Lower lobe of right lung (tissue), 2 donors: Measurements from ENCODE around the gene PLOD2. TPM values are rescaled to one million over a fixed set of nuclear protein-coding genes. Genes with fewer than 3 reads are reported as not detected.

Experiments used
- ATAC-seq, 2 donors: fragments of 200-7000 bp; cut with Tn5 transposase; one replicate each; pipeline ENCODE4 v1.9.1; 2020 to 2022; ENCODE audit warnings: mild to moderate bottlenecking in 2 of 2, moderate library complexity in 2 of 2
- DNase-seq: peaks from one replicate; pipeline ENCODE4 v3.0.0-alpha.2; 2020
- H3K27ac ChIP-seq: fragments of 200-600 bp; one replicate; pipeline ENCODE4 v1.8.0; 2022
- H3K27me3 ChIP-seq: fragments of 200-600 bp; one replicate; pipeline ENCODE4 v1.8.0; 2022; ENCODE audit warnings: low read depth
- H3K36me3 ChIP-seq: fragments of 200-600 bp; one replicate; pipeline ENCODE4 v1.8.0; 2022; ENCODE audit warnings: mild to moderate bottlenecking
- H3K4me1 ChIP-seq: fragments of 200-600 bp; one replicate; pipeline ENCODE4 v1.8.0; 2022
- H3K4me3 ChIP-seq: fragments of 200-600 bp; one replicate; pipeline ENCODE4 v1.8.0; 2022; ENCODE audit warnings: mild to moderate bottlenecking
- H3K9me3 ChIP-seq: fragments of 200-600 bp; one replicate; pipeline ENCODE4 v1.8.0; 2022
- CTCF ChIP-seq: fragments of 200-600 bp; IDR thresholded peaks from one replicate; pipeline ENCODE4 v1.8.0; 2022; ENCODE audit warnings: antibody characterized with exemption, mild to moderate bottlenecking
- intact Hi-C: fragments of 100-400 bp; cut with DNase I; formaldehyde crosslinking; loops from one replicate; pipeline ENCODE4 v1.11.0; 2022
- total RNA-seq: library from RNA; stranded (reverse); fragmentation: NEBNext Ultra II Directional; extraction: Animal tissue kit (Norgen Biotek cat#: 25700); gene quantifications from one replicate; pipeline ENCODE4 v1.2.1, GENCODE V29; 2021
- donor health status: DM: no; HTN: yes; CAD: no; lungs with severe emphysema.

Gene PLOD2
- total RNA-seq, 1 donor from 2014 or later: 17.9 TPM

DNA sequence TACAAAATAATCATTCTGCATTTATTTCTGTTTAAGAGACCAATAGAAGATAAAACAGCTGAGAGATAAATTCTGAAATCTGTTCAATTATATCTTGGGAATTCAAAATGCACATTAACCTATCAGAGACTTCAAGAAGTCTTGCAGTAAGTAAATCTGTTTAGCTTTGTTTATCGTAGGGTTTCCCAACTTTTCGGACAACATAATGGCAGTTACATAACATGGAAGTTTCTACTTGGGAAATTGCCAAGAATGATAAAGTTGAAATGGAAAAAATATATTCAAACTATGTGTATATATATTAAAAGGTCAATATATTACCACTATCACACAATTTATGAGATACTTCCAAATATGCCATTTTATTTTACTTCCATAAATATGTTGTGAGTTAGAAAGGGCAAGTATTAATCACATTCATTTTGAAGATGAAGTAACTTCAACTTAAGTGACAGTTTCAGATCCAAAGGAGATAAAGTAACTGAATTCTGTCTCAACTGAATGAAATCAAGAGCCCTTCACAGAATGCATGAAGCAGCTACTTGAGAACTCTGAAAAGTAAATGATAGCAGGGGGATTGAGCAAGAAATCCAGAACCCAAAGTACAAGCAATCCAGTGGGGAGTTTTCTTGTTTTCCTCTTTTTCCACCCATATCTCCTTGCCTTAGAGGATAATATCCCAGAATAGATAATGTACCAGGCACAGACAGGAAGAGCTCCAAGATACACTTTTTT lies 108.8 kb downstream of the PLOD2 start:
- H3K4me3 ChIP-seq: no peak overlapping the region
- no peaks in the 10 kb centered on the region for H3K36me3 ChIP-seq
- no peak for DNase-seq
- TF ChIP-seq CTCF: no peak
- H3K4me1 ChIP-seq: no peaks in the 10 kb centered on the region
- no peaks in the 10 kb centered on the region for H3K9me3 ChIP-seq
- intact Hi-C loops: no loop called here
- H3K27ac ChIP-seq: no peak overlapping the region
- no peaks in the 10 kb centered on the region for H3K27me3 ChIP-seq
- no peak for ATAC-seq

DNA sequence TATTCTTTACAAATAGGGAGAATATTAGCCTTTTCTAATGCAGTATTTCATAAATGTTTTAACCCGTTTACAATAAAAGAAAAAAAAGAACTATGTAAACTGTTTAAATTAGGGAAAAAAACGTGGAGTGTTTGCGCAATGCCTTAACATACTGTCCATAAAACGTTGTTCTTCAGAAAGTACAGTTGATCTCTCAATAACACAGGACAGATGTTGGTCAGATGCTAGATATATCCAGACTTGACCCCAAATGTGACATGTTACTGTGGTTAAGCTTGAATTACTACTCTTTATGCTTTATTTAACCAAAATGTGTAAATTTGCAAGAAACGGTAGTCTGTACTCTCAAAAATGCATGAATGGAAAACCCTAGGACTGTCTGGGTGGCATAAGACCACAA lies 110.3 kb downstream of the PLOD2 start:
- DNase-seq (no peak), ATAC-seq (no peak)
- intact Hi-C loops: no loop called here
- H3K27me3 ChIP-seq: no peaks in the 10 kb centered on the region
- H3K36me3 ChIP-seq: no peaks in the 10 kb centered on the region
- H3K4me1 ChIP-seq: no peaks in the 10 kb centered on the region
- no peak overlapping the region for H3K27ac ChIP-seq
- no peak for TF ChIP-seq CTCF
- H3K9me3 ChIP-seq: no peaks in the 10 kb centered on the region
- no peak overlapping the region for H3K4me3 ChIP-seq

- intact Hi-C loops: no loop called here
- no peak for TF ChIP-seq CTCF
- no peaks in the 10 kb centered on the region for H3K27me3 ChIP-seq
These were observed 113.5 kb downstream of the PLOD2 start for GRCh38 chr3:146047485-146047884.

DNA sequence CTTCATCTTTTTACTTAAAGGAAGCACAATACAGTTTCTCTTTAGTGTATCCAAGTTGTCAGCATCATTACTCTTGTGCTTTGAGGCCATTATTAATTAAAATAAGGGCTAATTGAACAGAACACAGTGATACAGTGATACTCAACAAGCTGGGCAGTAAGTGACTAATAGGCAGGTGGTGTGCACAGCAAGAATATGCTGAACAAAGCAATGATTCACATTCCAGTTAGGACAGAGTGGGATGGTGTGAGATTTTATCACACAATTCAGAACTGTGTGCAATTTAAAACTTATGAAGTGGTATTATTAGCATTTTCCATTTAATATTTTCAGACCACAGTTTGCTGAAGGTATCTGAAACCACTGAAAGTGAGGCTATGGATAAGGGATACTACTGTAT lies 116.9 kb downstream of the PLOD2 start:
- H3K4me3 ChIP-seq: no peak overlapping the region
- intact Hi-C loops: no loop called here
- DNase-seq (no peak), ATAC-seq (no peak)
- no peak for TF ChIP-seq CTCF
- no peak overlapping the region for H3K27ac ChIP-seq
- no peaks in the 10 kb centered on the region for H3K4me1 ChIP-seq
- no peaks in the 10 kb centered on the region for H3K27me3 ChIP-seq
- no peaks in the 10 kb centered on the region for H3K36me3 ChIP-seq
- H3K9me3 ChIP-seq: no peaks in the 10 kb centered on the region

More at GRCh38 chr3:146047485-146047884, 113.5 kb downstream of the PLOD2 start:
- DNase-seq (no peak), ATAC-seq (no peak)
- Histone ChIP-seq H3K27ac (no peak overlapping the region), H3K4me3 (no peak overlapping the region), H3K9me3 (no peaks in the 10 kb centered on the region), H3K36me3 (no peaks in the 10 kb centered on the region), H3K4me1 (no peaks in the 10 kb centered on the region)

- intact Hi-C loops: no loop called here
These were observed 120.4 kb downstream of the PLOD2 start for GRCh38 chr3:146040630-146041029.

More at GRCh38 chr3:146040630-146041029, 120.4 kb downstream of the PLOD2 start:
- Histone ChIP-seq H3K27me3 (no peaks in the 10 kb centered on the region), H3K4me1 (no peaks in the 10 kb centered on the region), H3K9me3 (no peaks in the 10 kb centered on the region), H3K4me3 (no peak overlapping the region), H3K36me3 (no peaks in the 10 kb centered on the region), H3K27ac (no peak overlapping the region)
- DNase-seq (no peak), ATAC-seq (no peak)
- TF ChIP-seq CTCF: no peak
